H1 (cell line): ENCODE measurements around the gene SERGEF. TPM values are rescaled to one million over a fixed set of nuclear protein-coding genes. Genes with fewer than 3 reads are reported as not detected.

ENCODE experiments used
- NRF1 ChIP-seq: IDR thresholded peaks from 2 replicates; pipeline ENCODE4 v1.6.1; 2011; ENCODE audit warnings: mild to moderate bottlenecking, low read depth, low read length, improper control_type of control experiment
- polyA plus RNA-seq, 7 experiments: library from polyadenylated mRNA; depleted of rRNA in 3 of 7; stranded (reverse) in 5 of 7; unstranded in 2 of 7; fragments of >200 nt in 5 of 7; fragments of 200-250 nt in 2 of 7; gene quantifications; 1 replicate in 5 of 7; 2 replicates in 1 of 7; 4 replicates in 1 of 7; pipeline versions ENCODE4 v1.2.1 to v1.2.3, GENCODE V29; 2011 to 2013; ENCODE audit warnings: missing spikeins in 2 of 7, mixed read lengths in 2 of 7
- total RNA-seq: library from RNA; stranded (reverse); fragmentation: NEBNext Ultra II Directional; extraction: Animal tissue kit (Norgen Biotek cat#: 25700); gene quantifications from 2 replicates; pipeline ENCODE4 v1.2.1, GENCODE V29; 2021

Gene SERGEF
- total and polyA plus RNA-seq, 2 of the 8 experiments (the other 6 are each of a cell fraction or from before 2014, with no cell fraction given), result 16.6 to 28.8 TPM

DNA sequence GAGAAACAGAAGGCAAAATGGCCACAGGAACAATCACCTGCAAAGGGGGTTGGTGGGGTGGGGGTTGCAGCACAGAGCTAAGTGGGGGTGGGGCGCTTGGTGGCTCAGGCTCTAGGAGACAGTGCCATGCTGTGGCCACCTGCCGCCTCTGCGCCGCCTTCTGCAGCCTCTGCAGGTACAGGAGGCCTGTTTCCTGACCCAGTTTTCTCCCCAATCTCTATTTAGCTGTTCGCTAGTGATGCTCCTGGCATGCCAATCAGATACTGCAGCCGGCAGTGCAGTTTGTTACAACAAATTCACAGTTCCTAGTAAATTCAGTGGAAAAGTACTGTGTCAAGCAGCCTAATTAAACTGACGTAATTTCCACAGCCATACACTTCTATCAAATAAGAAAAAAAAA is 106.4 kb downstream of the SERGEF start (continued):
- no peak for TF ChIP-seq NRF1
- TF ChIP-seq, all 59 proteins: peak for 4
